Measurements from ENCODE around the gene B4GALNT4.

The B4GALNT4 gene

GRCh38 chr11:426851-427250, 57.6 kb downstream of the B4GALNT4 start:
- no peak for DNase-seq

DNA sequence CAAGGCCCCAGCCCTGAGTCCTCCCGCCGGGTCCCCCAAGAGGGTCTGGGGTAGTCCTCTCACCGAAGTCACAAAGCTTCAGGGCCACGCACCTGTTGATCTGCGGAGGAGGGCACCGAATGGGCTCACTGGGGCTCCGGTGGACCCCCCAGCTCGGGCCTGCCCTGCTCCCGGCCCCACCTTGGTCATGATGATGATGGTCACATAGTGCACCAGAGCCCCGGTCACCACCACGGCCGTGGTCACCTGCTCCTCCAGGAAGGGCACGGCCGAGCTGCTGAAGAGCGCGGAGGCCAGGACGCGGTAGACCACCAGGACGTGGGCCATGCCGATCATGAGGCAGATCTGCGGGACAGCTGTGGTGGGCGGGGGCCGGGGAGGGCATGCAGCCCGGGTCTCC, 59.0 kb downstream of the B4GALNT4 start:
- DNase-seq: no peak

DNA sequence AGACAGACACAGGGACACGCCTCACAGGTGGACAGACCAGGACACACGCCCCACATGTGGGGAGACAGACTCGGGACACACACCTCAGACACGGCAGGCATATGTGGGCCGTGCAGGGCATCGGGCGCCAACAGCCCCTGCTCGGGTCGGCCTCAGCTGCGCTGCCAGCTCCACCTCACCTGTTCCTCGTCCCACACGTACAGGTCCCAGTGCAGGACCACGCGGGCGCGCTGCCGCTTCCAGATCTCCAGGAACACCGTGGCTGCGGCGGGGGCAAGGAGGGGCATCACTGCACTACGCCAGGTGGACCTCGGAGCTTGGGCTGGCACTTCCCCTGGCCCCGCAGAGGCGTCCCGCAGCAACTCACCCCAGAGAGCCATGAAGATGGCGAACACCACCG, 60.1 kb downstream of the B4GALNT4 start:
- no peak for DNase-seq

DNA sequence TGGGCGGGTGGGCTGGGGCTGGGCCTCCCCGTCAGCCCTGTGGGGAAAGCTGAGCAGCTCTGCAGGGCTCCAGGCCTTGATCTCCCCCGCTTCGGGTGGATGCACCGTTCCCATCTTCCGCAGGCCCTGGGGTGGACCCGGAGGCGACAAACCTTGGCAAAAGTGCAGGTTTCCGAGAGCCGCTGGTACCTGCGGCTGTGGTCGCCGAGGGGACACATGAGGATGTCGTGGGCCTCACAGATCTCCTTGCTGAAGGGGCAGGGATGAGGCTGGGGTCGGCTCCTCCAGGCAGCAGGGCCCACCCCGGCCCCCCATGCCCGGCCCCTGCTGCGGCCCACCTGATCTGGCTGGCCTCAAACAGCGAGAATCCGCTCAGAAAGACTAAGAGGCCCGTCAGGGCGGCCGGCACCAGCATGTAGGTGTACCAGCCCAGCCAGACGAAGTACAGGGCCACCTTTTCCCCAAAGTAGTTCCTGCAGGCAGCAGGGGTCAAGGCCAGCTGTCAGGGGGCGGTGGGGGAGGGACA, 60.7 kb downstream of the B4GALNT4 start:
- DNase-seq: no peak

All from NCI-H1048 (cell line).